SU-DHL-6 (cell line): ENCODE measurements around the gene ASTN1.

Source experiments
- H2AFZ ChIP-seq: fragments of 200-600 bp; sonication (generic); 2 replicates; pipeline ENCODE4 v1.6.1; 2014; ENCODE audit warnings: low read depth, mild to moderate bottlenecking, moderate library complexity, mixed read lengths, antibody characterized with exemption, low read length; ENCODE audit not compliant: severe bottlenecking
- H3F3A ChIP-seq: fragments of 200-600 bp; shearing (Covaris generic); 2 replicates; pipeline ENCODE4 v1.6.0; 2016; ENCODE audit warnings: antibody characterized with exemption, mild to moderate bottlenecking; ENCODE audit not compliant: insufficient read depth
- H3K27ac ChIP-seq: fragments of 200-600 bp; sonication (generic); 2 replicates; pipeline ENCODE4 v1.5.1; 2016; ENCODE audit warnings: low read depth, mild to moderate bottlenecking, low read length, moderate library complexity, mixed read lengths
- H3K27me3 ChIP-seq: fragments of 200-600 bp; sonication (generic), shearing (Covaris generic); 2 replicates; pipeline ENCODE4 v1.6.0; 2014; ENCODE audit warnings: mild to moderate bottlenecking, low read length
- H3K36me3 ChIP-seq: fragments of 200-600 bp; sonication (generic); 2 replicates; pipeline ENCODE4 v1.6.1; 2014; ENCODE audit warnings: mild to moderate bottlenecking, low read length, mixed read lengths
- H3K4me2 ChIP-seq: fragments of 300-600, 200-600 bp; shearing (Covaris generic), sonication (generic); 2 replicates; pipeline ENCODE4 v1.6.0; 2014; ENCODE audit warnings: low read length, low read depth, mild to moderate bottlenecking; ENCODE audit not compliant: poor library complexity, severe bottlenecking
- H3K4me3 ChIP-seq: fragments of 200-600 bp; sonication (generic); 2 replicates; pipeline ENCODE4 v1.5.1; 2014; ENCODE audit warnings: antibody characterized with exemption, low read length, mild to moderate bottlenecking, mixed read lengths; ENCODE audit not compliant: insufficient read depth, poor library complexity, severe bottlenecking
- H3K79me2 ChIP-seq: fragments of 200-600 bp; sonication (generic); 2 replicates; pipeline ENCODE4 v1.6.1; 2014; ENCODE audit warnings: mild to moderate bottlenecking, low read length, moderate library complexity; ENCODE audit not compliant: insufficient read depth
- H3K9ac ChIP-seq: fragments of 200-600 bp; sonication (generic); 2 replicates; pipeline ENCODE4 v1.7.0; 2014; ENCODE audit warnings: mild to moderate bottlenecking, low read length
- H3K9me2 ChIP-seq: fragments of 200-600 bp; sonication (generic); replicated peaks from 2 replicates; pipeline ENCODE4 v1.6.1; 2014; ENCODE audit warnings: low read length; ENCODE audit not compliant: insufficient read depth
- H3K9me3 ChIP-seq: fragments of 200-600 bp; sonication (generic); 2 replicates; pipeline ENCODE4 v1.6.1; 2014; ENCODE audit warnings: low read length, mixed read lengths; ENCODE audit not compliant: insufficient read depth
- H4K20me1 ChIP-seq: fragments of 200-600 bp; sonication (generic); 2 replicates; pipeline ENCODE4 v1.6.1; 2014; ENCODE audit warnings: low read depth, mild to moderate bottlenecking, antibody characterized with exemption, low read length, moderate library complexity, mixed read lengths
- CTCF ChIP-seq: fragments of 200-600 bp; sonication (generic); IDR thresholded peaks from one replicate; pipeline ENCODE4 v1.5.1; 2017; ENCODE audit warnings: antibody characterized with exemption, mild to moderate bottlenecking, low read length, moderate library complexity; ENCODE audit not compliant: insufficient read depth, poor library complexity, severe bottlenecking
- EZH2phosphoT487 ChIP-seq: fragments of 200-600 bp; sonication (generic), shearing (Covaris generic); conservative IDR thresholded peaks from 2 replicates; pipeline ENCODE4 v1.6.1; 2018; ENCODE audit warnings: mild to moderate bottlenecking, antibody characterized with exemption, low read length, moderate library complexity, mixed read lengths

The ASTN1 gene

GRCh38 chr1:176896216-176896615 lies 268.3 kb downstream of the ASTN1 start:
- H3K4me2 ChIP-seq: no peak overlapping the region
- TF ChIP-seq EZH2phosphoT487 (no peak), CTCF (no peak)
- H3K9ac ChIP-seq: no peak overlapping the region
- H3K27ac ChIP-seq: no peak overlapping the region
- no peak overlapping the region for H3K4me3 ChIP-seq
- no peaks in the 10 kb centered on the region for H3K9me3 ChIP-seq
- H2AFZ ChIP-seq: no peak overlapping the region
- no peaks in the 10 kb centered on the region for H3K79me2 ChIP-seq
- H3K27me3 ChIP-seq: no peaks in the 10 kb centered on the region
- H4K20me1 ChIP-seq: no peaks in the 10 kb centered on the region
- no peaks in the 10 kb centered on the region for H3F3A ChIP-seq
- no peaks in the 10 kb centered on the region for H3K36me3 ChIP-seq
- no peaks in the 10 kb centered on the region for H3K9me2 ChIP-seq

- Histone ChIP-seq H3F3A (no peaks in the 10 kb centered on the region), H3K9me2 (no peaks in the 10 kb centered on the region)
- TF ChIP-seq CTCF (no peak), EZH2phosphoT487 (no peak)
These were observed 270.1 kb downstream of the ASTN1 start for GRCh38 chr1:176894450-176894849.

GRCh38 chr1:176893625-176894352 lies 270.7 kb downstream of the ASTN1 start:
- H3K4me2 ChIP-seq: no peak overlapping the region
- no peaks in the 10 kb centered on the region for H4K20me1 ChIP-seq
- H3K4me3 ChIP-seq: no peak overlapping the region
- H2AFZ ChIP-seq: no peak overlapping the region
- H3K27ac ChIP-seq: no peak overlapping the region
- no peaks in the 10 kb centered on the region for H3K79me2 ChIP-seq
- H3K27me3 ChIP-seq: no peaks in the 10 kb centered on the region
- TF ChIP-seq EZH2phosphoT487: no peak
- no peak for TF ChIP-seq CTCF
- H3K9me2 ChIP-seq: no peaks in the 10 kb centered on the region
- no peaks in the 10 kb centered on the region for H3K36me3 ChIP-seq
- H3K9me3 ChIP-seq: no peaks in the 10 kb centered on the region
- no peak overlapping the region for H3K9ac ChIP-seq
- no peaks in the 10 kb centered on the region for H3F3A ChIP-seq

More at GRCh38 chr1:176894450-176894849, 270.1 kb downstream of the ASTN1 start:
- H3K79me2 ChIP-seq: no peaks in the 10 kb centered on the region
- H4K20me1 ChIP-seq: no peaks in the 10 kb centered on the region
- no peak overlapping the region for H3K4me3 ChIP-seq
- no peak overlapping the region for H3K4me2 ChIP-seq
- no peak overlapping the region for H2AFZ ChIP-seq
- H3K27ac ChIP-seq: no peak overlapping the region
- H3K9ac ChIP-seq: no peak overlapping the region
- H3K36me3 ChIP-seq: no peaks in the 10 kb centered on the region
- H3K9me3 ChIP-seq: no peaks in the 10 kb centered on the region
- no peaks in the 10 kb centered on the region for H3K27me3 ChIP-seq
